Stomach (tissue), 9 donors: Measurements from ENCODE around the gene UTP4. TPM values are rescaled to one million over a fixed set of nuclear protein-coding genes. Genes with fewer than 3 reads are reported as not detected.
A peak's percentile ranks its signal among the peaks of the same experiment; 100 is the strongest.

Experiments
- DNase-seq, 2 donors: peaks; one replicate each; pipeline versions ENCODE4 v3.0.0 to v3.0.0-alpha.2; 2013 to 2019
- H3K27ac ChIP-seq, 5 donors: fragments of 200-600 bp in 4 of 5; sonication (generic) in 4 of 5; one replicate each; pipeline ENCODE4 v1.5.1; 2013 to 2019; ENCODE audit warnings: mild to moderate bottlenecking in 1 of 5, moderate library complexity in 1 of 5
- H3K27me3 ChIP-seq, 3 donors: fragments of 200-600 bp; sonication (generic); one replicate each; pipeline ENCODE4 v1.5.1; 2017 to 2019; ENCODE audit warnings: mixed run types in 1 of 3
- H3K36me3 ChIP-seq, 4 donors: fragments of 200-600 bp; sonication (generic); 1 replicate in 3 of 4; 2 replicates in 1 of 4; pipeline ENCODE4 v1.5.1; 2016 to 2019
- H3K4me1 ChIP-seq, 4 donors: fragments of 200-600 bp; sonication (generic); one replicate each; pipeline ENCODE4 v1.5.1; 2016 to 2019
- H3K4me3 ChIP-seq, 4 donors: fragments of 200-600 bp; sonication (generic) in 3 of 4; one replicate each; pipeline ENCODE4 v1.5.1; 2016 to 2019; ENCODE audit warnings: mild to moderate bottlenecking in 1 of 4
- H3K9me3 ChIP-seq, 4 donors: fragments of 200-600 bp; sonication (generic); one replicate each; pipeline ENCODE4 v1.5.1; 2016 to 2019
- CTCF ChIP-seq, 7 experiments: fragments of 450-650 bp in 4 of 7; fragments of 200-600 bp in 3 of 7; sonication (generic) in 3 of 7; IDR thresholded peaks; one replicate each; pipeline ENCODE4 v1.5.1; 2016 to 2019; ENCODE audit warnings: antibody characterized with exemption in 7 of 7, control low read depth in 2 of 7, mild to moderate bottlenecking in 1 of 7
- EP300 ChIP-seq: sonication (generic); formaldehyde crosslinking; IDR thresholded peaks from one replicate; pipeline ENCODE4 v1.6.1; 2017; ENCODE audit warnings: antibody characterized with exemption
- POLR2A ChIP-seq, 4 donors: fragments of 450-650 bp; IDR thresholded peaks; one replicate each; pipeline ENCODE4 v1.6.1; 2016; ENCODE audit warnings: antibody characterized with exemption in 4 of 4, control low read depth in 2 of 4, mild to moderate bottlenecking in 1 of 4, moderate library complexity in 1 of 4
- POLR2AphosphoS5 ChIP-seq, 3 donors: sonication (generic); formaldehyde crosslinking; IDR thresholded peaks; one replicate each; pipeline ENCODE4 v1.6.1; 2016; ENCODE audit warnings: antibody characterized with exemption in 3 of 3
- WGBS, 5 donors: extraction: QIAGEN DNeasy Blood & Tissue Kit in 3 of 5; methylation state at CpG; one replicate each; pipeline versions ENCODE4 v1.1.5 to v1.1.7; 2013 to 2018; 5-methylcytosine and 5-hydroxymethylcytosine counted together
- intact Hi-C: fragments of 100-400 bp; cut with DNase I; formaldehyde crosslinking; loops from one replicate; pipeline ENCODE4 v1.15.1; 2023; ENCODE audit warnings: low total_unique reads
- polyA plus RNA-seq, 3 donors: library from polyadenylated mRNA; stranded (reverse); fragments of 200-250 nt; gene quantifications; one replicate each; pipeline ENCODE4 v1.2.3, GENCODE V29; 2013
- total RNA-seq, 5 donors: library from RNA; depleted of rRNA; stranded (reverse); fragments of >200 nt; gene quantifications; one replicate each; pipeline versions ENCODE4 v1.1.0 to v1.2.3, GENCODE V29; 2014 to 2016
- donor health status: healthy with polysubstance abuse.
- donor health status: Bipolar disorder and iron deficiency.
- donor health status: healthy.

Gene UTP4
- total and polyA plus RNA-seq, 8 donors: 8.1 to 68.8 (median 30.9) TPM

DNA sequence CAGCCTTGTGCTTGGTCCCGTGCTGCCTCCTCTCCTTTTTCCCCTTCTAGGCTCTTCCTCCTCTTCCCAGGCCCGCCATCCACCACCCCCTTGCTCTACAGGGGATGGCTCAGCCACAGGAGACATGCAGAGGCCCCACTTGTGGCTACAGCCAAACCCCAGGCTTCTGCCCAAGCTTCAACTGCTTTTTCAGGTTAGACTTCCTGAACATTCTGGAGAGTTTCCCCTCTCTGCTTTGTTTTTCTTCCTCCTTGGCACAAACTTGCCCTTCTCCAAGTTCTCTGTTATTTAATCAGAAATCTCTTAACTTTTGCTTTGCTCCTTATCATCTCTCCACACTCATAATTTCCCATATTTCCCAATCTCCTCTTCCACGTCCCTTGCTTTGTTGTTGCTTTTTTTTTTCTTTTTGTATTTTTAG, 45.3 kb upstream of the UTP4 start:
- no peaks in the 10 kb centered on the region for H3K9me3 ChIP-seq
- peaks cover 8 to 32% (median 18%) of the 10 kb centered on the region in 4 donors for H3K36me3 ChIP-seq
- H3K4me1 ChIP-seq: peaks cover 8 to 33% (median 15%) of the 10 kb centered on the region in 4 donors
- no peaks in the 10 kb centered on the region for H3K27me3 ChIP-seq
- no peak overlapping the region for H3K4me3 ChIP-seq
- 42 to 51% (median 47%) methylated on average over 3 of the region's 3 CpGs for WGBS, 5 donors
- TF ChIP-seq POLR2AphosphoS5 (IDR thresholded peaks at IDR 0.05) (peak in 1 of 3 donors; percentile 11), POLR2A (IDR thresholded peaks at IDR 0.05) (no peak)
- peak overlapping the region in 3 of 5 donors; percentile 40 to 71 (median 56) for H3K27ac ChIP-seq
- no peak for DNase-seq
- intact Hi-C loops: no loop called here

DNA sequence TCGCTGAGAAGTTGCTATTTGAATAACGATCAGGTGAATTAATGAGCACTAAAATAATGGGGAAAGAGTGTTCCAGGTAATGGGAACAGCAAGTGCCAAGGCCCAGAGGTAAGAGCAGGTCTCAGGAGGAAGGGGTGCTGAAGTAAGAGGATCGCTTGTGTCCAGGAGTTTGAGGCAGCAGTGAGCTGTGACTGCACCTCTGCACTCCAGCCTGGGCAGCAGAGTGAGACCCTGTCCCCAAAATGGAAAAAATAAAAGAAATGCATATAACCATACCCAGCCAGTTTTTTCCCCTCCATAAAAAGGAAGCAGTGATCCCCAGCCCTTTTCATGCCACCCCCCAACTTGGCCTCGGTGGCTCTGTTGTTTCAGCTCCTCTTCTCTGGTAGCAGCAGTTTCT, 43.8 kb upstream of the UTP4 start:
- Histone ChIP-seq H3K9me3 (no peaks in the 10 kb centered on the region), H3K27ac (peak overlapping the region in 1 of 5 donors; percentile 53), H3K4me1 (peaks cover 8 to 33% (median 15%) of the 10 kb centered on the region in 4 donors), H3K36me3 (peaks cover 5 to 25% (median 13%) of the 10 kb centered on the region in 4 donors), H3K27me3 (no peaks in the 10 kb centered on the region), H3K4me3 (no peak overlapping the region)
- TF ChIP-seq CTCF (IDR thresholded peaks at IDR 0.05) (no peak), POLR2A (IDR thresholded peaks at IDR 0.05) (no peak), EP300 (no peak), POLR2AphosphoS5 (IDR thresholded peaks at IDR 0.05) (no peak)
- intact Hi-C loops: no loop called here
- WGBS, 5 donors: 65 to 75% (median 69%) methylated on average over 4 of the region's 4 CpGs
- no peak for DNase-seq

DNA sequence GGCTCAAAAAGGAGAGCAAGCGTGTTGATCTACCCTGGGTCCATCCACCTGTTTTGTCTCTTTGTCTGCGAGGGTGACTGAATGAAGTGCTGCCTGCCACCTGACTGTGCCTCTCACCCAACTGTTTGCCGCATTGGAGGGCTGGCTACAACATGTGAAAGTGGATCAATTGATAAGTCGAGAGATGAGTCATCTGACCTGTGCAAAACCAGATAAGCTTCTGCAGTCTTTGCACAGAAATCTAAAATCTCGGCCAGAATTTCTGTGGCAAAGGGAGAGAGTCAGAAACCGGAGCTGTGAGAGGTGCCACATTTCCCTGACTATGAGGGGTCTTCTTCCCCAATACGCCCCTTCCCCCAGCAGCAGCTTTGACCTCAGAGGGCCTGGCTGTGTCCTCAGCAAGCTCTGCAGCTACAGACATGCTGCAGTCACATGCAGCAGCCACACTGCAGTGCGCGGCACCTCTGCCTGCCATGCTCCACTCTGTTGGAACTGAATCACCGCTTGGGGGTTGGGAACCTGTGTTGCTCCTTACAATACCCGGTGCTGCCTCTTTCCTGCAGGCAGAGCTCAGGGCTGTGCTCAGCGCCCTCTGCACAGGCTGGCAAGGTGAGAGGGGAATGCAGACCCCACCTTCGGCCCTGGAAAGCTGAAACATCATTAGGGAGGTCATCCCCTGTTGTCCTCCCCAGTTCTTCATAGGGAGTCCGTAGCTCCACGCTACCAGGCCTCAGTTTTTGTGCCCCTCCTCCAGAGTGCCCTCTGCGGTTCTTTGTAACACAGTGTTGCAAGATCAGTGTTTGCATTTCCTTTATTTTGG, 43.1 kb upstream of the UTP4 start:
- Histone ChIP-seq H3K27me3 (no peaks in the 10 kb centered on the region), H3K4me3 (no peak overlapping the region), H3K4me1 (peaks cover 8 to 33% (median 15%) of the 10 kb centered on the region in 4 donors), H3K27ac (peak overlapping the region in 2 of 5 donors; percentile 9 to 53), H3K9me3 (no peaks in the 10 kb centered on the region), H3K36me3 (peaks cover 0 to 19% (median 8%) of the 10 kb centered on the region in 4 donors)
- WGBS, 5 donors: 23 to 33% (median 30%) methylated on average over 16 of the region's 16 CpGs
- no peak for TF ChIP-seq POLR2AphosphoS5 (IDR thresholded peaks at IDR 0.05)
- no peak for TF ChIP-seq CTCF (IDR thresholded peaks at IDR 0.05)
- no peak for TF ChIP-seq EP300
- TF ChIP-seq POLR2A (IDR thresholded peaks at IDR 0.05): no peak
- DNase-seq: peak; percentile 40 to 73
- intact Hi-C loops: no loop called here

- WGBS, 5 donors: 32 to 62% (median 40%) methylated on average over 3 of the region's 3 CpGs
- no peak for DNase-seq
- TF ChIP-seq POLR2AphosphoS5 (IDR thresholded peaks at IDR 0.05) (no peak), CTCF (IDR thresholded peaks at IDR 0.05) (no peak), POLR2A (IDR thresholded peaks at IDR 0.05) (no peak), EP300 (no peak)
- H3K36me3 ChIP-seq: no peaks in the 10 kb centered on the region
- no peaks in the 10 kb centered on the region for H3K9me3 ChIP-seq
- H3K27me3 ChIP-seq: no peaks in the 10 kb centered on the region
- intact Hi-C loops: no loop called here
- no peak overlapping the region for H3K27ac ChIP-seq
- peaks cover 5 to 14% (median 10%) of the 10 kb centered on the region in 4 donors for H3K4me1 ChIP-seq
- H3K4me3 ChIP-seq: no peak overlapping the region
Measured at GRCh38 chr16:69093974-69094373, 38.5 kb upstream of the UTP4 start.

DNA sequence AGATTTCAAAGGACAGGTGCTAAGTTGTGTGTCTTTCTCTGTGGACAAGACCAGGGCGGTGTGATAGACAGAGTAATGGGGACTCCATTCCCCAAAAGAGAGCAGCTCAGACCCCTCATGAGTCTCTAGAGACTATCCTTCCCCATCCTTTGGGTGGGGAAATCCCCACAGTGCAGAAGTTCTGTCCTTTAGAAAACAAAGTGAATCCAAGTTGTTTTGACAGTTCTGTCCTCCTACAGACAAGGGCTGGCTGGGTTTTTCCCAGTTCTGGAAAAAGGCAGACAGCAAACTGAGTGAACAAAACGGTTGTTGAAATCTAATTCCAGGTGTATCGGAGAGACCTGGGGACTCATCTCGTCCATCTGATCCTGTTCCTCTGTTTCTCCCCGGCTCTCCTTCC, 37.9 kb upstream of the UTP4 start:
- no peak overlapping the region for H3K27ac ChIP-seq
- H3K9me3 ChIP-seq: no peaks in the 10 kb centered on the region
- H3K36me3 ChIP-seq: no peaks in the 10 kb centered on the region
- no peaks in the 10 kb centered on the region for H3K27me3 ChIP-seq
- peaks cover 2 to 9% (median 5%) of the 10 kb centered on the region in 4 donors for H3K4me1 ChIP-seq
- H3K4me3 ChIP-seq: no peak overlapping the region
- no peak for TF ChIP-seq POLR2A (IDR thresholded peaks at IDR 0.05)
- TF ChIP-seq EP300: no peak
- no peak for TF ChIP-seq CTCF (IDR thresholded peaks at IDR 0.05)
- TF ChIP-seq POLR2AphosphoS5 (IDR thresholded peaks at IDR 0.05): no peak
- WGBS, 5 donors: 77 to 86% (median 83%) methylated on average over 5 of the region's 5 CpGs
- intact Hi-C loops: no loop called here
- DNase-seq: no peak
